Fibroblast of the aortic adventitia (primary cell): ENCODE measurements around the gene BICD2. TPM values are rescaled to one million over a fixed set of nuclear protein-coding genes. Genes with fewer than 3 reads are reported as not detected.

ENCODE experiments used
- DNase-seq: peaks from one replicate; pipeline ENCODE4 v3.0.0-alpha.2; 2010; ENCODE audit warnings: low read depth
- H3K4me3 ChIP-seq: 2 replicates; pipeline ENCODE4 v1.5.1; 2011; ENCODE audit warnings: low read depth, mild to moderate bottlenecking, control low read depth, low read length, moderate library complexity
- CTCF ChIP-seq: IDR thresholded peaks from 2 replicates; pipeline ENCODE4 v1.5.1; 2011; ENCODE audit warnings: mild to moderate bottlenecking, low read length, control low read depth, inconsistent platforms; ENCODE audit not compliant: insufficient read depth
- total RNA-seq: library from RNA; depleted of rRNA; stranded (reverse); fragments of >200 nt; gene quantifications from 2 replicates; pipeline ENCODE4 v1.2.3, GENCODE V29; 2012; ENCODE audit warnings: low replicate concordance

The BICD2 gene
- total RNA-seq, 1 donor: 39.7 TPM

GRCh38 chr9:92723801-92724323, 40.8 kb downstream of the BICD2 start:
- no peak for TF ChIP-seq CTCF
- DNase-seq: no peak
- H3K4me3 ChIP-seq: no peak overlapping the region

- TF ChIP-seq CTCF: no peak
- DNase-seq: no peak
- no peak overlapping the region for H3K4me3 ChIP-seq
Measured at GRCh38 chr9:92723299-92723625, 41.4 kb downstream of the BICD2 start.

GRCh38 chr9:92722386-92723298, 42.0 kb downstream of the BICD2 start:
- TF ChIP-seq CTCF: no peak
- H3K4me3 ChIP-seq: no peak overlapping the region
- DNase-seq: no peak

- DNase-seq: no peak
- TF ChIP-seq CTCF: no peak
- H3K4me3 ChIP-seq: no peak overlapping the region
Measured at GRCh38 chr9:92721548-92721947, 43.1 kb downstream of the BICD2 start.

- no peak overlapping the region for H3K4me3 ChIP-seq
- no peak for DNase-seq
- no peak for TF ChIP-seq CTCF
Measured at GRCh38 chr9:92720807-92721535, 43.7 kb downstream of the BICD2 start.

GRCh38 chr9:92720209-92720765, 44.3 kb downstream of the BICD2 start:
- no peak for DNase-seq
- no peak for TF ChIP-seq CTCF

More at GRCh38 chr9:92720209-92720765, 44.3 kb downstream of the BICD2 start:
- H3K4me3 ChIP-seq: no peak overlapping the region
